GM19099 (cell line): ENCODE results near the gene STX18.

Experiments
- POLR2A ChIP-seq: IDR thresholded peaks from 3 replicates; pipeline ENCODE4 v1.6.1; 2011; ENCODE audit warnings: low read depth; ENCODE audit not compliant: insufficient read length; ENCODE audit errors: extremely low read depth

Gene STX18

GRCh38 chr4:4443821-4444220, 98.0 kb downstream of the STX18 start:
- no peak for TF ChIP-seq POLR2A

- TF ChIP-seq POLR2A: no peak
Observed at GRCh38 chr4:4440333-4441061, 101.4 kb downstream of the STX18 start.

- TF ChIP-seq POLR2A: no peak
Observed at GRCh38 chr4:4439782-4440181, 102.1 kb downstream of the STX18 start.

- no peak for TF ChIP-seq POLR2A
Observed at GRCh38 chr4:4438891-4439290, 103.0 kb downstream of the STX18 start.

- no peak for TF ChIP-seq POLR2A
Observed at GRCh38 chr4:4437798-4438470, 103.9 kb downstream of the STX18 start.

GRCh38 chr4:4436244-4436823, 105.5 kb downstream of the STX18 start:
- TF ChIP-seq POLR2A: no peak

GRCh38 chr4:4433941-4434340, 107.9 kb downstream of the STX18 start:
- no peak for TF ChIP-seq POLR2A

- no peak for TF ChIP-seq POLR2A
Observed at GRCh38 chr4:4432341-4433125, 109.3 kb downstream of the STX18 start.

- TF ChIP-seq POLR2A: no peak
Observed at GRCh38 chr4:4430492-4431195, 111.2 kb downstream of the STX18 start.

GRCh38 chr4:4428966-4429875, 112.6 kb downstream of the STX18 start:
- TF ChIP-seq POLR2A: no peak

GRCh38 chr4:4427886-4428285, 114.0 kb downstream of the STX18 start:
- TF ChIP-seq POLR2A: no peak

GRCh38 chr4:4427121-4427870, 114.6 kb downstream of the STX18 start:
- no peak for TF ChIP-seq POLR2A

GRCh38 chr4:4426511-4427120, 115.2 kb downstream of the STX18 start:
- TF ChIP-seq POLR2A: no peak
